Smooth muscle cell (in vitro differentiated cells): ENCODE measurements around the gene PDE8A. TPM values are rescaled to one million over a fixed set of nuclear protein-coding genes. Genes with fewer than 3 reads are reported as not detected.

Experiments used
- DNase-seq: peaks from one replicate; lab custom pipeline; 2025; ENCODE audit not compliant: unreplicated experiment; lab: John Stamatoyannopoulos, UW
- H2AFZ ChIP-seq: fragments of 200-600 bp; sonication (generic); 2 replicates; pipeline ENCODE4 v1.6.0; 2016; ENCODE audit warnings: antibody characterized with exemption, low read depth, mild to moderate bottlenecking
- H3F3A ChIP-seq: fragments of 200-600 bp; sonication (generic); 2 replicates; pipeline ENCODE4 v1.6.0; 2017; ENCODE audit warnings: antibody characterized with exemption, low read depth
- H3K27ac ChIP-seq: fragments of 200-600 bp; sonication (generic); 2 replicates; pipeline ENCODE4 v1.5.1; 2016; ENCODE audit warnings: low read depth, mild to moderate bottlenecking
- H3K27me3 ChIP-seq: fragments of 200-600 bp; sonication (generic); 2 replicates; pipeline ENCODE4 v1.6.1; 2016; ENCODE audit warnings: low read depth, mild to moderate bottlenecking
- H3K36me3 ChIP-seq: fragments of 200-600 bp; sonication (generic); 2 replicates; pipeline ENCODE4 v1.5.1; 2016; ENCODE audit warnings: low read depth
- H3K4me1 ChIP-seq: fragments of 200-600 bp; sonication (generic); 2 replicates; pipeline ENCODE4 v1.5.1; 2016; ENCODE audit warnings: low read depth
- H3K4me2 ChIP-seq: fragments of 200-600 bp; sonication (generic); 2 replicates; pipeline ENCODE4 v1.6.0; 2016; ENCODE audit warnings: mild to moderate bottlenecking
- H3K4me3 ChIP-seq: fragments of 200-600 bp; sonication (generic); 2 replicates; pipeline ENCODE4 v1.5.1; 2016; ENCODE audit warnings: mild to moderate bottlenecking
- H3K79me2 ChIP-seq: fragments of 200-600 bp; sonication (generic); 2 replicates; pipeline ENCODE4 v1.6.0; 2016; ENCODE audit warnings: low read depth, mild to moderate bottlenecking
- H3K9ac ChIP-seq: fragments of 200-600 bp; sonication (generic); 2 replicates; pipeline ENCODE4 v1.6.0; 2016; ENCODE audit warnings: low read depth
- H3K9me3 ChIP-seq: fragments of 200-600 bp; sonication (generic); replicated peaks from 2 replicates; pipeline ENCODE4 v1.5.1; 2016; ENCODE audit warnings: low read depth
- H4K20me1 ChIP-seq: fragments of 200-600 bp; sonication (generic); 2 replicates; pipeline ENCODE4 v1.6.0; 2016; ENCODE audit warnings: low read depth
- WGBS: methylation state at CpG from one replicate; pipeline ENCODE4 v1.1.7; 2016; ENCODE audit warnings: low lambda C conversion rate; 5-methylcytosine and 5-hydroxymethylcytosine counted together
- polyA plus RNA-seq: library from polyadenylated mRNA; unstranded; fragments of >200 nt; fragmentation: Nextera tagmentation; extraction: Ambion mirVana; gene quantifications from 2 replicates; pipeline ENCODE4 v1.2.1, GENCODE V29; 2016
- total RNA-seq: library from RNA; depleted of rRNA; stranded (reverse); fragments of >200 nt; gene quantifications from 2 replicates; pipeline ENCODE4 v1.2.3, GENCODE V29; 2014
- TF ChIP-seq, protein P1 (sequence below): fragments of 200-600 bp; sonication (generic); IDR thresholded peaks from 2 replicates; pipeline ENCODE4 v1.5.1; 2017; ENCODE audit warnings: borderline replicate concordance, mild to moderate bottlenecking, antibody characterized with exemption; ENCODE audit not compliant: insufficient read depth, poor library complexity, severe bottlenecking

The PDE8A gene
- total and polyA plus RNA-seq, 2 experiments from 2014 or later, result 5.5 to 19.8 TPM

DNA sequence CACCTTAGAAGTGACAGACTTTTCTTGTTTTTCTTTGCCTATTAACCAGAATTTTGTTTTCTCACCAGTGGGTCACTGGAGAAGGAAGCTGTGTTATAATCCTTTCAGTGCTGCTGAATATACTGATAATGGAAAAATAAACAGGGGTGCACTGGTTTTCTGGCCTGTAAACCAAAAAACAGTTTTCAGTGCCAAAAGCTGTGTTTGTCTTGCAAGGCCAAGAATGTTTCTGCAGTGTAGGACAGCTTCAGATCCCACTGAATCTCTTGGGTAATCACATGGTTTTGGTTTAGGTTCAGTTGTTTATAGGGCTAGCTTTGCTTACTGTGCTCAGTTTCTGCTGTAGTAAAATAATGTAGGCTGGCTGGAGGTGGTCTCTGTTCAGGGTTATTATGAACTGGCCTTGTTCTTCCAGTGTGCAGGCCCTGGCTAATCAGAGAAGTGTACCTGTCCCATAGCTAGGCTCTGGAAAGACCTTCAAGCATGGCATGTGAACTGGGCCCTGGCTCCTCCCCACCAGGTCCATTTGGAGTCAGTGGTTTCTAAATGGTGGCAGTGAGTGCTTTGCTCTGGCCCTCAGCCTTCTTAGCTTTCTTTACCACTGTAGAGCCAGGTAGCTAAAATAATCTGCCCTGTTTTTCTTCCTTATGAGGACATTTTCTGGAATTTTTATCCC is 18.7 kb downstream of the PDE8A start:
- no peaks in the 10 kb centered on the region for H3K9me3 ChIP-seq
- no peaks in the 10 kb centered on the region for H3F3A ChIP-seq
- no peak overlapping the region for H3K9ac ChIP-seq
- no peak overlapping the region for H2AFZ ChIP-seq
- no peaks in the 10 kb centered on the region for H3K27me3 ChIP-seq
- no peaks in the 10 kb centered on the region for H3K4me1 ChIP-seq
- H3K4me3 ChIP-seq, result no peak overlapping the region
- TF ChIP-seq, protein P1, sequence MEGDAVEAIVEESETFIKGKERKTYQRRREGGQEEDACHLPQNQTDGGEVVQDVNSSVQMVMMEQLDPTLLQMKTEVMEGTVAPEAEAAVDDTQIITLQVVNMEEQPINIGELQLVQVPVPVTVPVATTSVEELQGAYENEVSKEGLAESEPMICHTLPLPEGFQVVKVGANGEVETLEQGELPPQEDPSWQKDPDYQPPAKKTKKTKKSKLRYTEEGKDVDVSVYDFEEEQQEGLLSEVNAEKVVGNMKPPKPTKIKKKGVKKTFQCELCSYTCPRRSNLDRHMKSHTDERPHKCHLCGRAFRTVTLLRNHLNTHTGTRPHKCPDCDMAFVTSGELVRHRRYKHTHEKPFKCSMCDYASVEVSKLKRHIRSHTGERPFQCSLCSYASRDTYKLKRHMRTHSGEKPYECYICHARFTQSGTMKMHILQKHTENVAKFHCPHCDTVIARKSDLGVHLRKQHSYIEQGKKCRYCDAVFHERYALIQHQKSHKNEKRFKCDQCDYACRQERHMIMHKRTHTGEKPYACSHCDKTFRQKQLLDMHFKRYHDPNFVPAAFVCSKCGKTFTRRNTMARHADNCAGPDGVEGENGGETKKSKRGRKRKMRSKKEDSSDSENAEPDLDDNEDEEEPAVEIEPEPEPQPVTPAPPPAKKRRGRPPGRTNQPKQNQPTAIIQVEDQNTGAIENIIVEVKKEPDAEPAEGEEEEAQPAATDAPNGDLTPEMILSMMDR, result no peak
- H3K79me2 ChIP-seq, result peaks cover 32% of the 10 kb centered on the region
- H3K27ac ChIP-seq, result no peak overlapping the region
- peak overlapping the region; percentile 10 for H3K4me2 ChIP-seq
- H3K36me3 ChIP-seq, result no peaks in the 10 kb centered on the region
- DNase-seq, result no peak
- H4K20me1 ChIP-seq, result peaks cover 95% of the 10 kb centered on the region

DNA sequence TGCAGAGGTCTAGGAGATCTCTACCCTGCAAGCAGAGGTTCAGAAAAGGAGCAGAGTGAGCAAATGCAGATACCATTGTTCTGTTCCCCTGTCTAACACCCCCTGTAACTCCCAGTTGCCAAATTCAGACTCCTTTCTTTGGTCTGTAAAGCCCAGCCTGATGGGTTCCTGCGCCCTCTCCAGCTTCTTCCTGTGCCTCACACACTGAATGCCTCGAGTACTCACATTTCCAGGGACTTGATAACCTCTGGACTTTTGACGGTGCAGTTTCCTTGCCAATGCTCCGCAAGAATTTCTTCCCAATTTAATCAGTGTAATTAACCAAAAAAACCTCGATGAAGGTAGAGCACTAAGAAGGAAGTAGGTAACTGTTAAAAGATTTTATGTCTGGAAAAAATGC is 19.3 kb downstream of the PDE8A start:
- H3K9me3 ChIP-seq, result no peaks in the 10 kb centered on the region
- TF ChIP-seq, protein P1, result no peak
- no peaks in the 10 kb centered on the region for H3K36me3 ChIP-seq
- no peak overlapping the region for H3K4me2 ChIP-seq
- H3K9ac ChIP-seq, result no peak overlapping the region
- H3K4me1 ChIP-seq, result no peaks in the 10 kb centered on the region
- H3F3A ChIP-seq, result no peaks in the 10 kb centered on the region
- peaks cover 95% of the 10 kb centered on the region for H4K20me1 ChIP-seq
- no peak for DNase-seq
- 89% methylated on average over 5 of the region's 5 CpGs for WGBS
- peaks cover 37% of the 10 kb centered on the region for H3K79me2 ChIP-seq
- no peak overlapping the region for H3K4me3 ChIP-seq
- H2AFZ ChIP-seq, result no peak overlapping the region
- H3K27me3 ChIP-seq, result no peaks in the 10 kb centered on the region
- no peak overlapping the region for H3K27ac ChIP-seq

DNA sequence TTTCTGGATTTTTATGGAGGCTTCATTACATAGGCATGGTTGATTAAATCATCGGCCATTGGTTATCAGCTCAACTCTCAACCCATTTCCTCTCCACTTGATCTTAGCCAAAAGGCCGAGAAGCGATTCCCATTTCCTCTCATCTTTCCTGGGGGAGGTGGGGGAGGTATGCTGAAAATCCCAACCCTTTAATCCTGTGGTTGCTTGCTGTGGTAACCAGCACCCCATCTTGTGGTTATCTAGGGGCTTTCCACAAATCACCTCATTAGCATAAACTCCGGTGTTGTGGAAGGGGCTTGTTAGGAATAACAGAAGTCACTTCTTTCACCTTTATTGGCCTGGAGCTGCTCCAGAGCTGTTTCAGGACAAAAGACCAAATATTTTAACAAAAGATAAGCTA is 20.9 kb downstream of the PDE8A start:
- Histone ChIP-seq H3K36me3 (no peaks in the 10 kb centered on the region), H3K4me2 (peak overlapping the region; percentile 13), H3F3A (no peaks in the 10 kb centered on the region), H3K4me1 (no peaks in the 10 kb centered on the region), H3K79me2 (peaks cover 38% of the 10 kb centered on the region), H3K9me3 (no peaks in the 10 kb centered on the region), H3K4me3 (no peak overlapping the region), H4K20me1 (peaks cover 96% of the 10 kb centered on the region), H2AFZ (no peak overlapping the region), H3K27ac (no peak overlapping the region), H3K9ac (no peak overlapping the region), H3K27me3 (no peaks in the 10 kb centered on the region)
- DNase-seq, result no peak
- 32% methylated on average over 4 of the region's 4 CpGs for WGBS
- TF ChIP-seq, protein P1, result no peak
